NCI-H526 treated with DMSO at 0.1 percent for 48 hours (cell line): Measurements from ENCODE around the gene TLR3.
A peak's percentile ranks its signal among the peaks of the same experiment; 100 is the strongest.

Experiments used
- DNase-seq: peaks from one replicate; lab custom pipeline; 2025; lab: John Stamatoyannopoulos, UW

TLR3 gene

GRCh38 chr4:186105647-186106321 is 36.8 kb downstream of the TLR3 start:
- peak; percentile 10 for DNase-seq

DNA sequence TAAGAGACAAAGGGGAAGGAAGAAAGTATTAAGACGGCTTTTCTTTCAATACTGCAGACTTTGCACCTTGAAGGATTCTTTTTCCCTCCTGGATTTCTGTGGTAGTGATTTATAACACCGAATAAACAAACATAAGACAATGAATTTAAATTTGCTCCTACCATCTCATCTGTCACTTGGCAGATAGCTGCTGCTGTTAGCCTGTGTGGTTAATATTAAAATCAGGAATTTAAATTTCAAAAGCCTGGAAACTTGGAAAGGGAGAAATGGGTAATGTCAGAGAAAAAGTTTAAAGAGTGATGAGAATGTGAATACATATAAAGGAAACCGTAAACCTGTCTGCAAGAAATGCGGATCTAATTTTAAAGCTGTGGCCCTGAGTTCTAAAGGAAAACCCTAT is 39.0 kb downstream of the TLR3 start:
- peak; percentile 7 for DNase-seq

GRCh38 chr4:186108391-186108790 is 39.4 kb downstream of the TLR3 start:
- DNase-seq: no peak

DNA sequence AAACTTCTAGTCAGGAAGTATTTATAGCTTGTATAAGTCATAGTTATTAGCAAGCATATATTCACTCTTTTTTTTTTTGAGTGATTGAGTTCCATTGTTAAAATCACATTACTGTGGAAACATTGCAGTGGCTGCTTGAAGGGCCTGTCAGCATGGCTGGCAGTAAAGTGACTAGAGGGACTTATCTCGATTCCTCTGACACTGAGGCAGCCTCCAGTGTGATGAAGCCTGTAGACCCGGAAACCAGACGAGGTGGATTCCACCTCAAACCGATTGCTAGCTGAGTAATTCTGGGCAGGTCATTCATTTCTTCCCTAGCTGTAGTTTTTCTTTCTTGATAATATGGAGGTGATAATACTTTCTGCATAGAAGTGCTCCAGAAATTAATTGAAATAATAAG is 40.3 kb downstream of the TLR3 start:
- no peak for DNase-seq

DNA sequence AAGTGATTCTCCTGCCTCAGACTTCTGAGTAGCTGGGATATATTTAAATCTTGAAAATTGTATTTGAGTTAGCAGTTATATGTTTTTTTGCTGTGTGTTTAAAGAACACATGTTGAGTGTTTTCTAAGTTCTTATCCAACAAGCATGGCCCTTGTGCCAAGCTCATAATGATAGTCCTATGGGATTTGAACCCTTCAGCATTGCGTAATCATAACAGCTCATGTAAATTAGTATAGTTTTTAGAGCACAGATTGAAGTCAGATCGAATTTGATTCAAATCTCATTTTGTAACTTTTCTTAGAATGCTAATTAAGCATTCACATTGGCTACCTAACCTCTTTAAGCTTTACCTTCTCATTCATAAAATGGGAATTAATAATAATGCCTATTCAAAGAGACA is 47.7 kb downstream of the TLR3 start:
- no peak for DNase-seq

DNA sequence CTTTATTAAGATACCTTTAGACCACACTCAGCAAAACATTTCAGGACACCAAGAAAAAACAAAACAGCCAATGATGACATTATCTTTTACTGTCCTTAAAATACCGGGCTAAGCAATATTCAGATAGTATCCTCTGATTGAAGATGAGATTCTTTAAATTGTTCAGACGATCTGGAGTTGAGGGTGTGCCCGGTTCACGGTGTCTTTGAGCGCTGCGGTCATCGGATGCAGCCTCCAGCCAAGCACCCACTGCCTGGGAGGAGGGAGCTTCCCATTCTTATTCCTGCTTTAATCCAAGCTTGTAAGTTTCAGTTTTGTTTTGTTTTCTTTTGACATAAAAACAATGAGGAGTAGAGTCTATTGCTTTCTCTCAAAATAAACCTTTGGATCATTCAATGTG is 49.6 kb downstream of the TLR3 start:
- no peak for DNase-seq

DNA sequence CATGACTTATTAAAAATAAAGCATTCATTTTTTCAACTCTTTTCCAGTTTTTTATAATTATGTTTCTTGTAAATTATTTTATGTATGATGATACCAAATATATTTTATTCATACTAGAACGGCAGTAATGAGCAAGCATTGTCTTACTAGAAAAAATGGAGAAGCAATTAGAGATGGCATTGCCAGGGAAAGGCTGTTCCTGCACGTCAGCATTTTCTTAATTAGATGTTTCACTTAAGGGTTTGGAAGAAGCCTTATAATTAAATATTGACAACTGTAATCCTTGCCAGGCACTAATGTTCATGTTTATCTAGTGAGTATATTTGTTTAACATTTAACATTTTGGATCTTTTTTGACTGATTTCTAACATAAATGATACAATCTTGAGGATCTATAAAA is 52.1 kb downstream of the TLR3 start:
- no peak for DNase-seq

GRCh38 chr4:186128842-186129241 is 59.9 kb downstream of the TLR3 start:
- DNase-seq: no peak

GRCh38 chr4:186131935-186132334 is 63.0 kb downstream of the TLR3 start:
- DNase-seq: no peak

GRCh38 chr4:186132577-186133242 is 63.8 kb downstream of the TLR3 start:
- DNase-seq: no peak

DNA sequence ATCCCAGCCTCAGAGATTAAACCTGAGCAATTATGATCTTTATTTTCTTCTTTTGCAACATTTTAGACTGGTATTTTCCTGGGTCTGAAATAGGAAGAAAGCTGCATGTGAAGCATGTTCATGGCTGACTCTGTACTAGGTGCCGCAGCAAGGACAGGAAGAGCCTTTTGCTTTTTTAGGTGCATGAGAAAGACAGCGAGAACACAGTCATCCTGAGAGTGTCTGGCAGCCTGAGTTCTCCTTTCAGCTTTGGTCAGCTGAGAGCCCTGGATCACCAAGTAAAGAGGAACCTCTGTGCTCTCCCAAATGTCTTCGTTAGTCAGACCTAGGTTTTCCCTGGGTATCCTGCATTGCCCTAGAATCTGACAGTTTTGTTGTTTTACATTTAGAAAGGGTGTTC is 65.3 kb downstream of the TLR3 start:
- no peak for DNase-seq

DNA sequence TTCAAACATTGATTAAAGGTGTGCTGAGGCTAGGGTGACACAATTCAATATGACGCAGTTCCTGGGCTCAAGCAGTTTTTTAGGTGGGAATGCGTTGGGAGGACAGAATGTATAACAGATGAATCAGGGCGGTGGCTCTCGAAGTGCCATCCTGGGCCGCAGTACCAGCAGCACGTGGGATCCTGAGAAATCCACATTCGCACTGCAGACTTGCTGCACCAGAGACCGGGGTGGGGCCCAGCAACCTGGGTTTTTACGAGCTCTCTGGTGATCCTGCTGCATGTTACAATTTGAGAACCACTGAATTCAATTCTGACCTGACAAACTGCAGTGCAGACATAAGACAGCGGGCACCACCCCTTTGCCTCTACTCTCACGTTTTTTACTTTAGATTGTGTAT is 65.9 kb downstream of the TLR3 start:
- DNase-seq: no peak

- no peak for DNase-seq
These were observed 68.3 kb downstream of the TLR3 start for GRCh38 chr4:186137196-186137794.
